ENCODE data around the gene TLE6. TPM values are rescaled to one million over a fixed set of nuclear protein-coding genes. Genes with fewer than 3 reads are reported as not detected.

TLE6 gene
- total and polyA plus RNA-seq, 4 donors: 0.47 to 2.8 (median 1.2) TPM

DNA sequence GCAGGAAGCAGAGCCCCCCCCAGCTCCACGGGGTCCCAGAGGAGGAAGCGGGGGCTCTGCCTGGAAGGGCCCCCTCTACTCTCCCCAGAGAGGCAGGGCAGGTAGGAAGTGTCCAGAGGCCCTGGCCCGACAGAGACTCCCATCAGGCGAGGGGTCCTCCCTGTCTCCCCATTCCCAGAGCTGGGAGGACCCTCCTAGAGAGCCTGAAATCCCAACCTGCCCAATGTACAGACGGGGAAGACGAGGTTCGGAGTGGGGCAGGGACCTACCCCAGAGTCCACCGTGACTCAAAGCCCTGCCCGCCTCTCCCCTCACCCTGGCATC, 50.6 kb downstream of the TLE6 start:
- Histone ChIP-seq H3K27me3 (ENCODE audit: control insufficient read depth in 4 of 4, insufficient read depth in 4 of 4, low read length in 3 of 4) (no peaks in the 10 kb centered on the region), H3K27ac (ENCODE audit: low read depth in 1 of 2, low read length in 2 of 2) (no peak overlapping the region), H3K9me3 (ENCODE audit: control insufficient read depth in 4 of 4, low read length in 3 of 4) (no peaks in the 10 kb centered on the region), H3K9ac (ENCODE audit: low read depth in 1 of 2, low read length in 2 of 2) (no peak overlapping the region), H3K36me3 (ENCODE audit: control insufficient read depth in 4 of 4, insufficient read depth in 3 of 4, low read depth in 1 of 4, low read length in 3 of 4) (no peaks in the 10 kb centered on the region), H3K4me3 (ENCODE audit: low read depth in 1 of 3, low read length in 3 of 3) (no peak overlapping the region), H3K4me1 (ENCODE audit: control insufficient read depth in 4 of 4, insufficient read depth in 4 of 4, low read length in 3 of 4) (peaks cover 3 to 19% (median 11%) of the 10 kb centered on the region in 4 donors)
- TF ChIP-seq RXRA (IDR thresholded peaks at IDR 0.05) (no peak), SP1 (IDR thresholded peaks at IDR 0.05) (no peak), EGR1 (IDR thresholded peaks at IDR 0.05; ENCODE audit: low read depth in 2 of 2) (no peak), HNF4G (IDR thresholded peaks at IDR 0.05) (no peak), FOXA1 (IDR thresholded peaks at IDR 0.05) (no peak)
- TF ChIP-seq, protein P1, sequence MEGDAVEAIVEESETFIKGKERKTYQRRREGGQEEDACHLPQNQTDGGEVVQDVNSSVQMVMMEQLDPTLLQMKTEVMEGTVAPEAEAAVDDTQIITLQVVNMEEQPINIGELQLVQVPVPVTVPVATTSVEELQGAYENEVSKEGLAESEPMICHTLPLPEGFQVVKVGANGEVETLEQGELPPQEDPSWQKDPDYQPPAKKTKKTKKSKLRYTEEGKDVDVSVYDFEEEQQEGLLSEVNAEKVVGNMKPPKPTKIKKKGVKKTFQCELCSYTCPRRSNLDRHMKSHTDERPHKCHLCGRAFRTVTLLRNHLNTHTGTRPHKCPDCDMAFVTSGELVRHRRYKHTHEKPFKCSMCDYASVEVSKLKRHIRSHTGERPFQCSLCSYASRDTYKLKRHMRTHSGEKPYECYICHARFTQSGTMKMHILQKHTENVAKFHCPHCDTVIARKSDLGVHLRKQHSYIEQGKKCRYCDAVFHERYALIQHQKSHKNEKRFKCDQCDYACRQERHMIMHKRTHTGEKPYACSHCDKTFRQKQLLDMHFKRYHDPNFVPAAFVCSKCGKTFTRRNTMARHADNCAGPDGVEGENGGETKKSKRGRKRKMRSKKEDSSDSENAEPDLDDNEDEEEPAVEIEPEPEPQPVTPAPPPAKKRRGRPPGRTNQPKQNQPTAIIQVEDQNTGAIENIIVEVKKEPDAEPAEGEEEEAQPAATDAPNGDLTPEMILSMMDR (IDR thresholded peaks at IDR 0.05; ENCODE audit: low read depth, low read length, missing input control): no peak
- 74% methylated on average over 9 of the region's 9 CpGs for WGBS
- no peak for DNase-seq (ENCODE audit: low spot score)

DNA sequence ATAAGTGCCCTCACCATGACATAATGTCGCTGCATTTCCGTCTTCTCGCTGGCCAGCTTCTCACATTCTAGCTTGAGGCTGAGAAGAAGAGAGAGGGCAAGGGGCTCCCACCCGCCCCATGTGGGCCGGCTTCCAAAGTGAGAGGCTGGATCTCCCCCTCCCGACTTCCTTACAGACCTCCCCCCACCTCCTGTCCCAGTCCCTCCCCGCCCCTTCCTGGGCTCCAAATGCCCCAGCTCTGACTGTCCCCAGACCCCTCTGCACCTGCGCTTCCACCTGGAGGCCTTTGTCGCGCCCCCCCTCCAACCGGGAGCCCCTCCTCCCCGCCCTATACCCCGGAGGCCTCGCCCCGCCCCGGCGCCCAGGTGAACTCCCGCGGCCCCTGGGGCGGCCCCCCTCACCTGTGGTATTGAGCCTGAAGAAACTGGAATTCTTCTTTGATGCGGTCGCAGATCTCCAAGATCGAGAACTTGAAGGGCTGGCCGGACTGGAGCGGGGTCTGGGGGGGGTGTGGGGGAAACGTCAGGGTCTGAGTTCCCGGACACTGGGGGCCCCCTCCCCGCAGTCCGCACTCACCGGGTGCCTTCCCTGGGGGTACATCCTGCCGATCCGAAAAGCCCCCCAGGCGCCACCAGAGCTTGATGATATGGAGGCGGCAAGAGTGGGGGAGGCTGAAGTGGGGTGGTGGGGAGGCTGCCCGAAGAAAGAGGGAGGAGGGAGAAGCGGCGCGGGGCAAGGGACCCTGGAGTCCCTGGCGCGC, 51.1 kb downstream of the TLE6 start:
- DNase-seq (ENCODE audit: low spot score): no peak
- H3K9me3 ChIP-seq (ENCODE audit: control insufficient read depth in 4 of 4, low read length in 3 of 4): no peaks in the 10 kb centered on the region
- H3K4me1 ChIP-seq (ENCODE audit: control insufficient read depth in 4 of 4, insufficient read depth in 4 of 4, low read length in 3 of 4): peaks cover 3 to 21% (median 12%) of the 10 kb centered on the region in 4 donors
- WGBS: 19% methylated on average over 40 of the region's 40 CpGs
- TF ChIP-seq, protein P2, sequence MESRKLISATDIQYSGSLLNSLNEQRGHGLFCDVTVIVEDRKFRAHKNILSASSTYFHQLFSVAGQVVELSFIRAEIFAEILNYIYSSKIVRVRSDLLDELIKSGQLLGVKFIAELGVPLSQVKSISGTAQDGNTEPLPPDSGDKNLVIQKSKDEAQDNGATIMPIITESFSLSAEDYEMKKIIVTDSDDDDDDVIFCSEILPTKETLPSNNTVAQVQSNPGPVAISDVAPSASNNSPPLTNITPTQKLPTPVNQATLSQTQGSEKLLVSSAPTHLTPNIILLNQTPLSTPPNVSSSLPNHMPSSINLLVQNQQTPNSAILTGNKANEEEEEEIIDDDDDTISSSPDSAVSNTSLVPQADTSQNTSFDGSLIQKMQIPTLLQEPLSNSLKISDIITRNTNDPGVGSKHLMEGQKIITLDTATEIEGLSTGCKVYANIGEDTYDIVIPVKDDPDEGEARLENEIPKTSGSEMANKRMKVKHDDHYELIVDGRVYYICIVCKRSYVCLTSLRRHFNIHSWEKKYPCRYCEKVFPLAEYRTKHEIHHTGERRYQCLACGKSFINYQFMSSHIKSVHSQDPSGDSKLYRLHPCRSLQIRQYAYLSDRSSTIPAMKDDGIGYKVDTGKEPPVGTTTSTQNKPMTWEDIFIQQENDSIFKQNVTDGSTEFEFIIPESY (IDR thresholded peaks at IDR 0.05): no peak
- TF ChIP-seq RAD21 (IDR thresholded peaks at IDR 0.05) (no peak), HNF4A (conservative IDR thresholded peaks at IDR 0.05) (no peak), NR2F2 (IDR thresholded peaks at IDR 0.05) (no peak), FOXA1 (IDR thresholded peaks at IDR 0.05) (no peak), RXRA (IDR thresholded peaks at IDR 0.05) (no peak), EGR1 (IDR thresholded peaks at IDR 0.05; ENCODE audit: low read depth in 2 of 2) (no peak), HNF4G (IDR thresholded peaks at IDR 0.05) (no peak), TAF1 (conservative IDR thresholded peaks at IDR 0.05) (no peak), SP1 (IDR thresholded peaks at IDR 0.05) (no peak), JUND (IDR thresholded peaks at IDR 0.05) (no peak), GABPA (IDR thresholded peaks at IDR 0.05 in 1 of 2, conservative IDR thresholded peaks at IDR 0.05 in 1 of 2) (no peak), FOXA2 (IDR thresholded peaks at IDR 0.05) (no peak)
- TF ChIP-seq, protein P3, sequence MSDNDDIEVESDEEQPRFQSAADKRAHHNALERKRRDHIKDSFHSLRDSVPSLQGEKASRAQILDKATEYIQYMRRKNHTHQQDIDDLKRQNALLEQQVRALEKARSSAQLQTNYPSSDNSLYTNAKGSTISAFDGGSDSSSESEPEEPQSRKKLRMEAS (IDR thresholded peaks at IDR 0.05): no peak
- TF ChIP-seq, protein P1 (IDR thresholded peaks at IDR 0.05; ENCODE audit: low read depth, low read length, missing input control): no peak
- TF ChIP-seq, protein P4, sequence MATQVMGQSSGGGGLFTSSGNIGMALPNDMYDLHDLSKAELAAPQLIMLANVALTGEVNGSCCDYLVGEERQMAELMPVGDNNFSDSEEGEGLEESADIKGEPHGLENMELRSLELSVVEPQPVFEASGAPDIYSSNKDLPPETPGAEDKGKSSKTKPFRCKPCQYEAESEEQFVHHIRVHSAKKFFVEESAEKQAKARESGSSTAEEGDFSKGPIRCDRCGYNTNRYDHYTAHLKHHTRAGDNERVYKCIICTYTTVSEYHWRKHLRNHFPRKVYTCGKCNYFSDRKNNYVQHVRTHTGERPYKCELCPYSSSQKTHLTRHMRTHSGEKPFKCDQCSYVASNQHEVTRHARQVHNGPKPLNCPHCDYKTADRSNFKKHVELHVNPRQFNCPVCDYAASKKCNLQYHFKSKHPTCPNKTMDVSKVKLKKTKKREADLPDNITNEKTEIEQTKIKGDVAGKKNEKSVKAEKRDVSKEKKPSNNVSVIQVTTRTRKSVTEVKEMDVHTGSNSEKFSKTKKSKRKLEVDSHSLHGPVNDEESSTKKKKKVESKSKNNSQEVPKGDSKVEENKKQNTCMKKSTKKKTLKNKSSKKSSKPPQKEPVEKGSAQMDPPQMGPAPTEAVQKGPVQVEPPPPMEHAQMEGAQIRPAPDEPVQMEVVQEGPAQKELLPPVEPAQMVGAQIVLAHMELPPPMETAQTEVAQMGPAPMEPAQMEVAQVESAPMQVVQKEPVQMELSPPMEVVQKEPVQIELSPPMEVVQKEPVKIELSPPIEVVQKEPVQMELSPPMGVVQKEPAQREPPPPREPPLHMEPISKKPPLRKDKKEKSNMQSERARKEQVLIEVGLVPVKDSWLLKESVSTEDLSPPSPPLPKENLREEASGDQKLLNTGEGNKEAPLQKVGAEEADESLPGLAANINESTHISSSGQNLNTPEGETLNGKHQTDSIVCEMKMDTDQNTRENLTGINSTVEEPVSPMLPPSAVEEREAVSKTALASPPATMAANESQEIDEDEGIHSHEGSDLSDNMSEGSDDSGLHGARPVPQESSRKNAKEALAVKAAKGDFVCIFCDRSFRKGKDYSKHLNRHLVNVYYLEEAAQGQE (IDR thresholded peaks at IDR 0.05): no peak
- H3K4me3 ChIP-seq (ENCODE audit: low read depth in 1 of 3, low read length in 3 of 3): peak overlapping the region; percentile 13 to 75 (median 27)
- no peak overlapping the region for H3K27ac ChIP-seq (ENCODE audit: low read depth in 1 of 2, low read length in 2 of 2)
- no peaks in the 10 kb centered on the region for H3K36me3 ChIP-seq (ENCODE audit: control insufficient read depth in 4 of 4, insufficient read depth in 3 of 4, low read depth in 1 of 4, low read length in 3 of 4)
- no peak overlapping the region for H3K9ac ChIP-seq (ENCODE audit: low read depth in 1 of 2, low read length in 2 of 2)
- no peaks in the 10 kb centered on the region for H3K27me3 ChIP-seq (ENCODE audit: control insufficient read depth in 4 of 4, insufficient read depth in 4 of 4, low read length in 3 of 4)

Data from liver (tissue), 9 donors.